Measurements from ENCODE around the gene DOK3.

DOK3 gene

DNA sequence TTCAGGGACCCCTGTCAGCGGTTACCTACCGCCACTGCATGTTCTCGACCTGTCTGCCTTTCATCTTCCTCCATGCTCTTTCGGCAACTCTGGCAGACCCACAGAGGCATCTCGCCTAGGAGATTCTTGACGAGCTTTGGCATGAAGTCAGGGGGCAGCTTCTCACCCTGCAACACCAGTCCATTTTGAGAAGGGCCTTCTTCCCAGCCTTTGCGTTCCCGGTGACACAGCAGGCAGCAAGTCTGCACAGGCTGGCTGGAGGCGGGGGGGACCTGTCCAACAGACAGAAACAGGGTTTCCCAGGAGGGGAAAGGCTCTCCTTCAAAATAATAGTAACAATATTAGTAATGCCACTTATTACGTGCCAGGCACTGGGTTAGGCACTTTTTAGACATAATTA, 29.2 kb upstream of the DOK3 start:
- H3K23ac ChIP-seq (ENCODE audit: low read length): no peak overlapping the region
- no peaks in the 10 kb centered on the region for H3K79me1 ChIP-seq (ENCODE audit: low read length)
- H2BK5ac ChIP-seq (ENCODE audit: low read depth, low read length, poor library complexity): no peak overlapping the region
- H3K4me3 ChIP-seq (ENCODE audit: low read depth, low read length): no peak overlapping the region
- H3K4me1 ChIP-seq (ENCODE audit: control insufficient read depth in 1 of 2, insufficient read depth in 2 of 2, low read length in 2 of 2): peaks cover 2 to 10% of the 10 kb centered on the region in 2 experiments
- H3K4me2 ChIP-seq (ENCODE audit: low read length): no peak overlapping the region
- peaks cover 26 to 31% of the 10 kb centered on the region in 2 experiments for H3K36me3 ChIP-seq (ENCODE audit: control insufficient read depth in 1 of 2, insufficient read depth in 2 of 2, low read length in 2 of 2)
- H3K4ac ChIP-seq (ENCODE audit: low read depth, low read length): no peak overlapping the region
- H2BK120ac ChIP-seq (ENCODE audit: insufficient read depth, low read length, poor library complexity): no peak overlapping the region
- no CpG with 5 or more reads among the region's 10 CpGs for WGBS (ENCODE audit: extremely low coverage, insufficient coverage, insufficient read length)
- H3K9me3 ChIP-seq (ENCODE audit: insufficient read depth, low read depth, low read length): no peaks in the 10 kb centered on the region
- no peak overlapping the region for H2AK5ac ChIP-seq (ENCODE audit: low read length)
- no peak overlapping the region for H4K12ac ChIP-seq (ENCODE audit: low read depth, low read length)
- no peak for DNase-seq
- H3K18ac ChIP-seq (ENCODE audit: low read length): no peak overlapping the region
- H4K91ac ChIP-seq (ENCODE audit: low read depth, low read length): no peak overlapping the region
- no peak overlapping the region for H4K8ac ChIP-seq (ENCODE audit: low read depth, low read length)
- no peak overlapping the region for H3K9ac ChIP-seq (ENCODE audit: low read length)
- no peaks in the 10 kb centered on the region for H3K27me3 ChIP-seq (ENCODE audit: insufficient read depth, low read length)
- H3K79me2 ChIP-seq (ENCODE audit: control insufficient read depth, insufficient read depth, low read length, poor library complexity): no peaks in the 10 kb centered on the region
- H3K27ac ChIP-seq (ENCODE audit: low read depth, low read length): no peak overlapping the region
- no peak overlapping the region for H2AFZ ChIP-seq (ENCODE audit: insufficient read depth, low read length, poor library complexity)
- H2BK12ac ChIP-seq (ENCODE audit: low read length): no peak overlapping the region
- no peak overlapping the region for H3K14ac ChIP-seq (ENCODE audit: low read length)

DNA sequence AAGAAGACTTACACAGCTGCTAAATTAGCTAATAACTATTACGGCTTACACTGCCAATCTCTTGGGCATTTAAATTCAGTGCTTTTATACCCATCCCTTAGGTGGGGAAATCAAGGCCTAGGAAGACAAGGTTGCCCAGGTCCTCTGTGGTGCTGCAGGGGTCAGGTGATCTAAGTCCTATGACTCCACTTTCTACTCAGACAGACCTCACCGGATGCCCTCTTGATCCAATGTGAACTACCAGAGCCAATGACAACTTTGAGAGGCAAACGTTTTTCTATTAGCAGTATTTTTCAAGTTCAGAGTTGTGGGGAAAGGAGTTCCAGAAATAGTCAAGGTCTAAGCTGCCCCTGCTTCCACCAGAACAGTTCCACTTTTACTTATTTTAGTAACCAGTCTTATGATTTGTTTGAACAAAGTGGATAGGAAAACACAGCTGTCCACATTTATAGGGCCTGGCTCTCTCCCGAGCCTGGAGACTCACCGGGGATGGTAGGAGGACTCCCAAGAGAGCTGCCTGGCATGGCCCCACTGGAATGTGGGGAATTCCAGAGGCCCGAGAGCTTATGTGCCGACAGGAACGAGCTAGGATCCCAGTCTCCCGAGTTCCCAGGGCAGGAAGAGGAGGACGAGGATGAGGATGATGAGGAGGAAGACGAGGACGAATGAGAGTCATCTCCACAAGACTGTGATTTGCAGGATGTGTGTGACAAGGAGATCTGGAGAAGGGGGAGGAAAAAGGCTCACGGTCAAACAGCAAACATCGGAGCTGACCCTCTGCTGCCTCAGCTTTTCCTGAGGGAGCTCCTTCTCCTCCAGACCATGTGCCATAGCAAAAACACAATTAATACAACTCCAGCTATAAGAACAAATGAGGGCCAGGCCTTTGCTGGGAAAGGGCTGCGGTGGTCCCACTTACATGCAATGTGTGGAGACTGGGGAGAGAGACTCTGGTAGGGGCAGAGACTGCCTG, 28.0 kb upstream of the DOK3 start:
- no CpG with 5 or more reads among the region's 15 CpGs for WGBS (ENCODE audit: extremely low coverage, insufficient coverage, insufficient read length)
- Histone ChIP-seq H3K4me3 (ENCODE audit: low read depth, low read length) (no peak overlapping the region), H3K18ac (ENCODE audit: low read length) (no peak overlapping the region), H3K27ac (ENCODE audit: low read depth, low read length) (no peak overlapping the region), H4K91ac (ENCODE audit: low read depth, low read length) (no peak overlapping the region), H3K4ac (ENCODE audit: low read depth, low read length) (no peak overlapping the region), H3K79me1 (ENCODE audit: low read length) (no peaks in the 10 kb centered on the region), H2BK12ac (ENCODE audit: low read length) (no peak overlapping the region), H3K9ac (ENCODE audit: low read length) (no peak overlapping the region), H3K23ac (ENCODE audit: low read length) (no peak overlapping the region), H3K9me3 (ENCODE audit: insufficient read depth, low read depth, low read length) (no peaks in the 10 kb centered on the region), H4K8ac (ENCODE audit: low read depth, low read length) (no peak overlapping the region), H2AFZ (ENCODE audit: insufficient read depth, low read length, poor library complexity) (no peak overlapping the region), H2BK5ac (ENCODE audit: low read depth, low read length, poor library complexity) (no peak overlapping the region), H2BK120ac (ENCODE audit: insufficient read depth, low read length, poor library complexity) (no peak overlapping the region), H3K27me3 (ENCODE audit: insufficient read depth, low read length) (no peaks in the 10 kb centered on the region), H3K4me1 (ENCODE audit: control insufficient read depth in 1 of 2, insufficient read depth in 2 of 2, low read length in 2 of 2) (peaks cover 0 to 10% of the 10 kb centered on the region in 2 experiments), H3K79me2 (ENCODE audit: control insufficient read depth, insufficient read depth, low read length, poor library complexity) (no peaks in the 10 kb centered on the region), H4K12ac (ENCODE audit: low read depth, low read length) (no peak overlapping the region), H3K4me2 (ENCODE audit: low read length) (no peak overlapping the region), H3K14ac (ENCODE audit: low read length) (no peak overlapping the region), H2AK5ac (ENCODE audit: low read length) (no peak overlapping the region), H3K36me3 (ENCODE audit: control insufficient read depth in 1 of 2, insufficient read depth in 2 of 2, low read length in 2 of 2) (peaks cover 35 to 39% of the 10 kb centered on the region in 2 experiments)
- no peak for DNase-seq

DNA sequence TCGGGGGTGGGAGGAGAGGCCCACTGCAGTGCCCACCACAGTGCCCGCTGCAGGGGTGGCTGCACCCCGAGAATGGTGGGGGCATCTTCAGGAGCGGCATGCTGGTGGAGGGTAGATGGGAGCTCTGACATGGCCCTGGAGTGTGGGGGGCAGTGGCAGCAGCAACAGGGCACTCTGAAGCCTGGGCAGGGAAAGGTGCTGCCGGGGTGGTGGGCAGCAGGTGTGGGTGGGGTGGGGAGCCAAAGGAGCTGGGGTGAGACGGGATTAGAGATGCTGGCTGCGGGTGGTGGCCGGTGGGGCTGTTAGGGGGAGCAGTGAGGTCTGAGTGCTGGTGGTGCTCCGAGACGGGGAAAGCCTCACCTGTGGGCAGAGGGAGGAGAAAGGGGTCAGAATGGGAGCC, 26.8 kb upstream of the DOK3 start:
- Histone ChIP-seq H3K79me2 (ENCODE audit: control insufficient read depth, insufficient read depth, low read length, poor library complexity) (no peaks in the 10 kb centered on the region), H3K36me3 (ENCODE audit: control insufficient read depth in 1 of 2, insufficient read depth in 2 of 2, low read length in 2 of 2) (peaks cover 46 to 49% of the 10 kb centered on the region in 2 experiments), H2BK5ac (ENCODE audit: low read depth, low read length, poor library complexity) (no peak overlapping the region), H3K4ac (ENCODE audit: low read depth, low read length) (no peak overlapping the region), H2BK12ac (ENCODE audit: low read length) (no peak overlapping the region), H2AK5ac (ENCODE audit: low read length) (no peak overlapping the region), H4K12ac (ENCODE audit: low read depth, low read length) (no peak overlapping the region), H3K27ac (ENCODE audit: low read depth, low read length) (no peak overlapping the region), H3K79me1 (ENCODE audit: low read length) (no peaks in the 10 kb centered on the region), H3K4me2 (ENCODE audit: low read length) (no peak overlapping the region), H3K14ac (ENCODE audit: low read length) (no peak overlapping the region), H4K91ac (ENCODE audit: low read depth, low read length) (no peak overlapping the region), H2AFZ (ENCODE audit: insufficient read depth, low read length, poor library complexity) (no peak overlapping the region), H3K9ac (ENCODE audit: low read length) (no peak overlapping the region), H3K18ac (ENCODE audit: low read length) (no peak overlapping the region), H3K4me3 (ENCODE audit: low read depth, low read length) (no peak overlapping the region), H3K4me1 (ENCODE audit: control insufficient read depth in 1 of 2, insufficient read depth in 2 of 2, low read length in 2 of 2) (peaks cover 0 to 10% of the 10 kb centered on the region in 2 experiments), H2BK120ac (ENCODE audit: insufficient read depth, low read length, poor library complexity) (no peak overlapping the region), H4K8ac (ENCODE audit: low read depth, low read length) (no peak overlapping the region), H3K9me3 (ENCODE audit: insufficient read depth, low read depth, low read length) (no peaks in the 10 kb centered on the region), H3K23ac (ENCODE audit: low read length) (no peak overlapping the region), H3K27me3 (ENCODE audit: insufficient read depth, low read length) (no peaks in the 10 kb centered on the region)
- WGBS (ENCODE audit: extremely low coverage, insufficient coverage, insufficient read length): no CpG with 5 or more reads among the region's 10 CpGs
- no peak for DNase-seq

DNA sequence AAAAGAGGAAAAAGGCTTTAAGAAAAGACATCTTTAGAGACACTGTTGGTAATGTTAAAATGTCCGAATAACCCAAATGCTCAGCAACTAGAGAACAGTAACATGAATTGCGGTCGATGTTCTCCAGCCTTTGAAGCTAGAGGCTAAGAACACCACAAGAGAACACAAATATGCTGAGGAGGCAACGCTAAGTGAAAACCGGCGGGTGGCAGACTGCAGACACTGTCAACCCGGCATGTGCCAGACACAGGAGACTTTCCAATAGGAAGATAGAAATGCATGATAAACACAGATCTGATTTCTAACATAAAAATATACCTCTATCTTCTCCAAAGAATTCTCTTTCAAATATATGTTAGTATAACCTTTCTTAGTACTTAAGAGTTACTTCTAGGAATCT, 25.5 kb upstream of the DOK3 start:
- DNase-seq: no peak
- H2BK5ac ChIP-seq (ENCODE audit: low read depth, low read length, poor library complexity): no peak overlapping the region
- no peak overlapping the region for H3K23ac ChIP-seq (ENCODE audit: low read length)
- H3K4me3 ChIP-seq (ENCODE audit: low read depth, low read length): no peak overlapping the region
- no CpG with 5 or more reads among the region's 7 CpGs for WGBS (ENCODE audit: extremely low coverage, insufficient coverage, insufficient read length)
- no peak overlapping the region for H4K12ac ChIP-seq (ENCODE audit: low read depth, low read length)
- no peak overlapping the region for H2BK120ac ChIP-seq (ENCODE audit: insufficient read depth, low read length, poor library complexity)
- no peak overlapping the region for H3K27ac ChIP-seq (ENCODE audit: low read depth, low read length)
- no peak overlapping the region for H2BK12ac ChIP-seq (ENCODE audit: low read length)
- no peak overlapping the region for H4K8ac ChIP-seq (ENCODE audit: low read depth, low read length)
- no peak overlapping the region for H3K14ac ChIP-seq (ENCODE audit: low read length)
- H3K79me1 ChIP-seq (ENCODE audit: low read length): no peaks in the 10 kb centered on the region
- no peak overlapping the region for H3K4ac ChIP-seq (ENCODE audit: low read depth, low read length)
- H3K9me3 ChIP-seq (ENCODE audit: insufficient read depth, low read depth, low read length): no peaks in the 10 kb centered on the region
- no peak overlapping the region for H3K9ac ChIP-seq (ENCODE audit: low read length)
- H3K79me2 ChIP-seq (ENCODE audit: control insufficient read depth, insufficient read depth, low read length, poor library complexity): no peaks in the 10 kb centered on the region
- no peaks in the 10 kb centered on the region for H3K27me3 ChIP-seq (ENCODE audit: insufficient read depth, low read length)
- H3K4me1 ChIP-seq (ENCODE audit: control insufficient read depth in 1 of 2, insufficient read depth in 2 of 2, low read length in 2 of 2): peaks cover 0 to 10% of the 10 kb centered on the region in 2 experiments
- no peak overlapping the region for H2AFZ ChIP-seq (ENCODE audit: insufficient read depth, low read length, poor library complexity)
- H3K18ac ChIP-seq (ENCODE audit: low read length): no peak overlapping the region
- H3K36me3 ChIP-seq (ENCODE audit: control insufficient read depth in 1 of 2, insufficient read depth in 2 of 2, low read length in 2 of 2): peaks cover 59 to 62% of the 10 kb centered on the region in 2 experiments
- H3K4me2 ChIP-seq (ENCODE audit: low read length): no peak overlapping the region
- H2AK5ac ChIP-seq (ENCODE audit: low read length): no peak overlapping the region
- no peak overlapping the region for H4K91ac ChIP-seq (ENCODE audit: low read depth, low read length)

Measured in trophoblast cell (in vitro differentiated cells and primary cell).